ENCODE measurements around the gene TNFRSF21.
"Not testable (repeated sequence)": the region's sequence is repeated elsewhere in the genome, so short reads cannot be mapped to it uniquely, and the experiment has no call there.

The TNFRSF21 gene

GRCh38 chr6:47235421-47235820 lies 74.3 kb downstream of the TNFRSF21 start:
- no peak for TF ChIP-seq CTCF (IDR thresholded peaks at IDR 0.05; ENCODE audit: insufficient read depth, low read depth, low read length, missing control alignments)
- DNase-seq (ENCODE audit: low read depth): no peak
- no peak overlapping the region for H3K4me3 ChIP-seq (ENCODE audit: low read length)

- no peak overlapping the region for H3K4me3 ChIP-seq (ENCODE audit: low read length)
- no peak for DNase-seq (ENCODE audit: low read depth)
- no peak for TF ChIP-seq CTCF (IDR thresholded peaks at IDR 0.05; ENCODE audit: insufficient read depth, low read depth, low read length, missing control alignments)
Observed at GRCh38 chr6:47234266-47234933, 75.3 kb downstream of the TNFRSF21 start.

- no peak for DNase-seq (ENCODE audit: low read depth)
- TF ChIP-seq CTCF (IDR thresholded peaks at IDR 0.05; ENCODE audit: insufficient read depth, low read depth, low read length, missing control alignments): no peak
- no peak overlapping the region for H3K4me3 ChIP-seq (ENCODE audit: low read length)
Observed at GRCh38 chr6:47231151-47231550, 78.6 kb downstream of the TNFRSF21 start.

GRCh38 chr6:47230579-47230978 lies 79.1 kb downstream of the TNFRSF21 start:
- no peak overlapping the region for H3K4me3 ChIP-seq (ENCODE audit: low read length)
- TF ChIP-seq CTCF (IDR thresholded peaks at IDR 0.05; ENCODE audit: insufficient read depth, low read depth, low read length, missing control alignments): no peak
- DNase-seq (ENCODE audit: low read depth): no peak

- no peak overlapping the region for H3K4me3 ChIP-seq (ENCODE audit: low read length)
- DNase-seq (ENCODE audit: low read depth): no peak
Observed at GRCh38 chr6:47229255-47229654, 80.5 kb downstream of the TNFRSF21 start.

GRCh38 chr6:47228093-47228492 lies 81.6 kb downstream of the TNFRSF21 start:
- DNase-seq (ENCODE audit: low read depth); H3K4me3 ChIP-seq (ENCODE audit: low read length): not testable (repeated sequence)

More at GRCh38 chr6:47229255-47229654, 80.5 kb downstream of the TNFRSF21 start:
- TF ChIP-seq CTCF (IDR thresholded peaks at IDR 0.05; ENCODE audit: insufficient read depth, low read depth, low read length, missing control alignments): no peak

- not testable (repeated sequence) for DNase-seq (ENCODE audit: low read depth); H3K4me3 ChIP-seq (ENCODE audit: low read length)
Observed at GRCh38 chr6:47223251-47223650, 86.5 kb downstream of the TNFRSF21 start.

- TF ChIP-seq CTCF (IDR thresholded peaks at IDR 0.05; ENCODE audit: insufficient read depth, low read depth, low read length, missing control alignments): no peak
- DNase-seq (ENCODE audit: low read depth): no peak
- H3K4me3 ChIP-seq (ENCODE audit: low read length): no peak overlapping the region
Observed at GRCh38 chr6:47221565-47221964, 88.1 kb downstream of the TNFRSF21 start.
